HL-60 (cell line): Measurements from ENCODE around the gene PRKD1.

Experiments used
- CTCF ChIP-seq: IDR thresholded peaks from one replicate; pipeline ENCODE4 v1.5.1; 2011; ENCODE audit warnings: low read length, control low read depth, inconsistent platforms; ENCODE audit not compliant: insufficient read depth
- POLR2AphosphoS5 ChIP-seq: IDR thresholded peaks from 2 replicates; pipeline ENCODE4 v1.6.1; 2012; ENCODE audit warnings: low read depth
- REST ChIP-seq: IDR thresholded peaks from 2 replicates; pipeline ENCODE4 v1.6.1; 2012; ENCODE audit warnings: low read depth; ENCODE audit not compliant: insufficient replicate concordance

- TF ChIP-seq CTCF (no peak), REST (no peak), POLR2AphosphoS5 (no peak)
These were observed 398.8 kb downstream of the PRKD1 start for GRCh38 chr14:29528889-29529288.
